MM.1S (cell line): Measurements from ENCODE around the gene ACE.
"Not testable (repeated sequence)": the region's sequence is repeated elsewhere in the genome, so short reads cannot be mapped to it uniquely, and the experiment has no call there.

Experiments used
- EZH2 ChIP-seq: fragments of 300-600 bp; sonication (generic); optimal IDR thresholded peaks from 2 replicates; pipeline ENCODE3; 2017; ENCODE audit warnings: low read depth, mild to moderate bottlenecking, antibody characterized with exemption, low read length, mixed read lengths
- EZH2phosphoT487 ChIP-seq: fragments of 300-600 bp; sonication (generic); IDR thresholded peaks from 2 replicates; pipeline ENCODE4 v1.6.1; 2018; ENCODE audit warnings: antibody characterized with exemption, low read length
- TF ChIP-seq, protein P1 (sequence below): fragments of 300-600 bp; sonication (generic); IDR thresholded peaks from 2 replicates; pipeline ENCODE4 v1.5.1; 2016; ENCODE audit warnings: antibody characterized with exemption, low read length, mixed read lengths

DNA sequence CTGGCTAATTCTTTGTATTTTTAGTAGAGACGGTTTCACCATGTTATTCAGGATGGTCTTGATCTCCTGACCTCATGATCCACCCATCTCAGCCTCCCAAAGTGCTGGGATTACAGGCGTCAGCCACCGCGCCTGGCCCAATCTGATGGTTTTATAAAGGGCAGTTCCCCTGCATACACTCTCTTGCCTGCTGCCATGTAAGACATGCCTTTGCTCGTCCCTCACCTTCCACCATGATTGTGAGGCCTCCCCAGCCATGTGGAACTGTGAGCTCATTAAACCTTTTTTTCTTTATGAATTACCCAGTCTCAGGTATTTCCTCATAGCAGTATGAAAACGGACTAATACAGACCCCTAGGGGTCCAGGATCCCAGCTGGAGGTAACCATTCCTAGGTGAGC lies 8.8 kb upstream of the ACE start:
- TF ChIP-seq, protein P1, sequence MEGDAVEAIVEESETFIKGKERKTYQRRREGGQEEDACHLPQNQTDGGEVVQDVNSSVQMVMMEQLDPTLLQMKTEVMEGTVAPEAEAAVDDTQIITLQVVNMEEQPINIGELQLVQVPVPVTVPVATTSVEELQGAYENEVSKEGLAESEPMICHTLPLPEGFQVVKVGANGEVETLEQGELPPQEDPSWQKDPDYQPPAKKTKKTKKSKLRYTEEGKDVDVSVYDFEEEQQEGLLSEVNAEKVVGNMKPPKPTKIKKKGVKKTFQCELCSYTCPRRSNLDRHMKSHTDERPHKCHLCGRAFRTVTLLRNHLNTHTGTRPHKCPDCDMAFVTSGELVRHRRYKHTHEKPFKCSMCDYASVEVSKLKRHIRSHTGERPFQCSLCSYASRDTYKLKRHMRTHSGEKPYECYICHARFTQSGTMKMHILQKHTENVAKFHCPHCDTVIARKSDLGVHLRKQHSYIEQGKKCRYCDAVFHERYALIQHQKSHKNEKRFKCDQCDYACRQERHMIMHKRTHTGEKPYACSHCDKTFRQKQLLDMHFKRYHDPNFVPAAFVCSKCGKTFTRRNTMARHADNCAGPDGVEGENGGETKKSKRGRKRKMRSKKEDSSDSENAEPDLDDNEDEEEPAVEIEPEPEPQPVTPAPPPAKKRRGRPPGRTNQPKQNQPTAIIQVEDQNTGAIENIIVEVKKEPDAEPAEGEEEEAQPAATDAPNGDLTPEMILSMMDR = not testable (repeated sequence)
- not testable (repeated sequence) for TF ChIP-seq EZH2phosphoT487, EZH2
